ENCODE data around the gene WDFY3.
"Not testable (repeated sequence)": the region's sequence is repeated elsewhere in the genome, so short reads cannot be mapped to it uniquely, and the experiment has no call there.

WDFY3 gene

GRCh38 chr4:84680956-84681355 lies 285.5 kb downstream of the WDFY3 start:
- Mint-ChIP-seq H3K9me3 (no peaks in the 10 kb centered on the region), H3K36me3 (ENCODE audit: low read depth) (no peaks in the 10 kb centered on the region), H3K4me3 (peak overlapping the region; percentile 47), H3K4me1 (ENCODE audit: low read depth) (peaks cover 13% of the 10 kb centered on the region), H3K27me3 (ENCODE audit: low read depth) (peaks cover 2% of the 10 kb centered on the region), H3K27ac (no peak overlapping the region)
- no peak for DNase-seq (ENCODE audit: low spot score)

DNA sequence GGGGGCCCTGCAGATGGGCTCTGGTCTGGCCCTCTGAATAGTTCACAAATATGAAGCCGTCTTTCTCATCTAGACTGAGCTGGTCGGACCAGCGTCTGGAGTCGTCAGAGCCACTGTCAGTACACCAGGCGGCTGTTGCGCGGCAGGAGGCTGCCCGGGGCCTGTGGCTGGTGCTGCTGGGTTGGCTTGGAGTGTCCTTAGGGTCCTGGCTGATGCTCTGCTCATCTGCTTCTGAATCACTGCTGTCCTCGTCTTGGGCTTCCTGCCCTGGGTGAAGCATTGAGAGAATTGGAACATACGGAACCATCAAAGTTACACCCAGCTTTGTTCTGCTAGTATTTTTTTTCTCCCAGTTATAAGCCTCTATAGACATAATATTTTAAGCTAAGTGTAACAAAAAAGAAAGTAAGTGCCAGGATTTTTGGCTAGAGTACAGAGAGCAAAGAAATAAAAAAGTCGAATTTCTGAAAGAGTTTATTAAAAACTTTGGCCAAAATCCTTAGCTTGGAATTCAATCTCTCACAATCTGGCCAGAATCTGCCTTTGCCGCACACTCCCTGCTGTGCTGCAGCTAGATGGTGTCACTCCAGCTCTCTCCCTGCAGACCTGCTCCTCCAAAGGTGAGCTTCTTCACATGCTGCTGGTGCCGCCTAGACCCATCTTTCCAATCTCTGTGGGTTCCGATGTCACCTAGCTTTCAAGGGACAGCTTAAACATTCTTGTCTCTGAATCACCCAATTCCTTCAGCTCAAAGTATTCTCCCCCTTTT lies 287.3 kb downstream of the WDFY3 start:
- Mint-ChIP-seq H3K4me3 (no peak overlapping the region), H3K4me1 (ENCODE audit: low read depth) (peaks cover 12% of the 10 kb centered on the region), H3K27ac (no peak overlapping the region), H3K9me3 (no peaks in the 10 kb centered on the region), H3K36me3 (ENCODE audit: low read depth) (no peaks in the 10 kb centered on the region), H3K27me3 (ENCODE audit: low read depth) (peaks cover 2% of the 10 kb centered on the region)
- no peak for DNase-seq (ENCODE audit: low spot score)

DNA sequence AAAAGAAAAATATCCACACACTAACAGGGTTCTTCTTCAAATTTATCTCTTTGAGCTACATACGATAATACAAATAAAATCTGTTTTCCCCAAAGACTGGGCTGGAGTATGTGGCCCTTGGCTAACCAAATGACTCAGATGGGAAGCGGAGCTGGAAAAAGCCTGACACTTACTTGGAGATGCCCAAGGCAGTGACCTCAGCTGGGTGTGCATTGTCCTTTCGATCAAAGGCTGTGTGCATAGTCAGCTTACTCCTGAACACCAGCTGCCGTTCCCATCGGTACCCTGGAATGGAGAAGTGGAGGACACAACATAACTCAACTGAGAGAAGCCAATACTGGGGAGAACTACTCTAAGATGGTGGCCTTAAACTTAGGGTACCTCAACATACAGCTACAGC lies 288.5 kb downstream of the WDFY3 start:
- DNase-seq (ENCODE audit: low spot score): no peak

GRCh38 chr4:84677093-84677492 lies 289.4 kb downstream of the WDFY3 start:
- no peaks in the 10 kb centered on the region for H3K9me3 Mint-ChIP-seq
- H3K27ac Mint-ChIP-seq: no peak overlapping the region
- H3K4me3 Mint-ChIP-seq: no peak overlapping the region
- H3K4me1 Mint-ChIP-seq (ENCODE audit: low read depth): peaks cover 10% of the 10 kb centered on the region
- no peak for DNase-seq (ENCODE audit: low spot score)
- peaks cover 2% of the 10 kb centered on the region for H3K27me3 Mint-ChIP-seq (ENCODE audit: low read depth)
- no peaks in the 10 kb centered on the region for H3K36me3 Mint-ChIP-seq (ENCODE audit: low read depth)

More for the DNA sequence above, 288.5 kb downstream of the WDFY3 start:
- Mint-ChIP-seq H3K4me3 (no peak overlapping the region), H3K4me1 (ENCODE audit: low read depth) (peaks cover 10% of the 10 kb centered on the region), H3K36me3 (ENCODE audit: low read depth) (no peaks in the 10 kb centered on the region), H3K9me3 (no peaks in the 10 kb centered on the region), H3K27me3 (ENCODE audit: low read depth) (peaks cover 2% of the 10 kb centered on the region), H3K27ac (no peak overlapping the region)

- Mint-ChIP-seq H3K4me1 (ENCODE audit: low read depth) (no peaks in the 10 kb centered on the region), H3K27ac (no peak overlapping the region), H3K36me3 (ENCODE audit: low read depth) (no peaks in the 10 kb centered on the region), H3K27me3 (ENCODE audit: low read depth) (no peaks in the 10 kb centered on the region), H3K4me3 (no peak overlapping the region), H3K9me3 (no peaks in the 10 kb centered on the region)
- no peak for DNase-seq (ENCODE audit: low spot score)
These were observed 292.8 kb downstream of the WDFY3 start for GRCh38 chr4:84673475-84674240.

- Mint-ChIP-seq H3K9me3 (no peaks in the 10 kb centered on the region), H3K4me1 (ENCODE audit: low read depth) (no peaks in the 10 kb centered on the region), H3K27ac (no peak overlapping the region), H3K36me3 (ENCODE audit: low read depth) (no peaks in the 10 kb centered on the region), H3K4me3 (no peak overlapping the region), H3K27me3 (ENCODE audit: low read depth) (no peaks in the 10 kb centered on the region)
- no peak for DNase-seq (ENCODE audit: low spot score)
These were observed 294.3 kb downstream of the WDFY3 start for GRCh38 chr4:84672177-84672576.

GRCh38 chr4:84669201-84669600 lies 297.3 kb downstream of the WDFY3 start:
- no peak for DNase-seq (ENCODE audit: low spot score)
- no peak overlapping the region for H3K4me3 Mint-ChIP-seq
- no peak overlapping the region for H3K27ac Mint-ChIP-seq
- peaks cover 3% of the 10 kb centered on the region for H3K27me3 Mint-ChIP-seq (ENCODE audit: low read depth)
- H3K4me1 Mint-ChIP-seq (ENCODE audit: low read depth): no peaks in the 10 kb centered on the region
- H3K9me3 Mint-ChIP-seq: no peaks in the 10 kb centered on the region
- no peaks in the 10 kb centered on the region for H3K36me3 Mint-ChIP-seq (ENCODE audit: low read depth)

- H3K4me1 Mint-ChIP-seq (ENCODE audit: low read depth): no peaks in the 10 kb centered on the region
These were observed 300.1 kb downstream of the WDFY3 start for GRCh38 chr4:84666439-84666838.

GRCh38 chr4:84664767-84665166 lies 301.7 kb downstream of the WDFY3 start:
- DNase-seq (ENCODE audit: low spot score); H3K27ac Mint-ChIP-seq; H3K4me3 Mint-ChIP-seq; H3K4me1 Mint-ChIP-seq (ENCODE audit: low read depth); H3K9me3 Mint-ChIP-seq; H3K27me3 Mint-ChIP-seq (ENCODE audit: low read depth); H3K36me3 Mint-ChIP-seq (ENCODE audit: low read depth): not testable (repeated sequence)

More at GRCh38 chr4:84666439-84666838, 300.1 kb downstream of the WDFY3 start:
- H3K36me3 Mint-ChIP-seq (ENCODE audit: low read depth): no peaks in the 10 kb centered on the region
- H3K27me3 Mint-ChIP-seq (ENCODE audit: low read depth): peaks cover 3% of the 10 kb centered on the region
- H3K4me3 Mint-ChIP-seq: no peak overlapping the region
- no peak for DNase-seq (ENCODE audit: low spot score)
- H3K27ac Mint-ChIP-seq: no peak overlapping the region
- H3K9me3 Mint-ChIP-seq: no peaks in the 10 kb centered on the region

GRCh38 chr4:84661191-84661939 lies 305.1 kb downstream of the WDFY3 start:
- no peak for DNase-seq (ENCODE audit: low spot score)
- Mint-ChIP-seq H3K27me3 (ENCODE audit: low read depth) (no peaks in the 10 kb centered on the region), H3K27ac (no peak overlapping the region), H3K36me3 (ENCODE audit: low read depth) (no peaks in the 10 kb centered on the region), H3K4me3 (no peak overlapping the region), H3K9me3 (peaks cover 9% of the 10 kb centered on the region), H3K4me1 (ENCODE audit: low read depth) (no peaks in the 10 kb centered on the region)

- no peaks in the 10 kb centered on the region for H3K4me1 Mint-ChIP-seq (ENCODE audit: low read depth)
- no peak overlapping the region for H3K27ac Mint-ChIP-seq
- H3K36me3 Mint-ChIP-seq (ENCODE audit: low read depth): no peaks in the 10 kb centered on the region
- peaks cover 10% of the 10 kb centered on the region for H3K9me3 Mint-ChIP-seq
- no peak for DNase-seq (ENCODE audit: low spot score)
- H3K27me3 Mint-ChIP-seq (ENCODE audit: low read depth): no peaks in the 10 kb centered on the region
- no peak overlapping the region for H3K4me3 Mint-ChIP-seq
These were observed 305.9 kb downstream of the WDFY3 start for GRCh38 chr4:84660606-84661005.

DNA sequence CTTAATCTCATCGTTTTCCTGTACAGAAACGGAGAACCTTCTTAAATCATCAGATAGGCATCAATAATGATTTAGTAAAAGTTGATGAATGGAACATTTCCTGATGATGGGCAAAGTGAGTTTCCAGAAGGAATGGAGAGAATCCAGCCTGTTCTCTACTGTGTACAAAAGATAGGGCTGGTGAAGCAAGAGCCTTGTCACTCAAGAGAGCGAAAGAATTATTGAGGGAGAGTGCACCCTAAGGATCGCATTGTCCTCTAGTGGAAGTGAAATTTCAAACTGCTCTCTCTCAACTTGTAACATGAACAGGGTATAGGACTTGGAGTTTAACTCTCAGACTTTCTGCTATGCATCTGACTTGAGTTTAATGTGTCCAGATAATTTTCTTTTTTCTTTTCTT lies 314.0 kb downstream of the WDFY3 start:
- H3K27me3 Mint-ChIP-seq (ENCODE audit: low read depth): no peaks in the 10 kb centered on the region
- no peaks in the 10 kb centered on the region for H3K4me1 Mint-ChIP-seq (ENCODE audit: low read depth)
- DNase-seq (ENCODE audit: low spot score): no peak
- H3K36me3 Mint-ChIP-seq (ENCODE audit: low read depth): no peaks in the 10 kb centered on the region
- H3K9me3 Mint-ChIP-seq: peaks cover 6% of the 10 kb centered on the region
- no peak overlapping the region for H3K4me3 Mint-ChIP-seq
- no peak overlapping the region for H3K27ac Mint-ChIP-seq

DNA sequence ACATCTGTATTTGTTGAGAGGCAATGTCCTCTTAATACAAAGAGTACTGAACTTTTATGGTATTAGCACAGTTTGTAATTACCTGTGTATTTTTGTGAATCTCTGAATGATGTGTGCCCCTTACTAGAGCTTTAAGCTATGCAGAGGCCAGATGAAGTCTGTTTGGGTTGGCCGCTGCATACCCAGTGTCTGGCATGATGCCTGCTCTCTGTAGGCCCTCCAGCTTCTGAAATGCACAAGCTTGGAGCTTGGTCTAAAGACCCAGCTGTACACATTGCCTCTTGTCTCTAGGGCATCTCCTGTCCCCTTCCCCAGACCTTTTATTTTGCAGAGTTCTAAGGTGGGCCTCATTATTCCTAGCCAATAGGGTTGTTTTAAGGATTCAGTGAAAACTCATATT lies 315.0 kb downstream of the WDFY3 start:
- Mint-ChIP-seq H3K27ac (no peak overlapping the region), H3K4me3 (no peak overlapping the region), H3K9me3 (peaks cover 2% of the 10 kb centered on the region), H3K27me3 (ENCODE audit: low read depth) (no peaks in the 10 kb centered on the region), H3K4me1 (ENCODE audit: low read depth) (no peaks in the 10 kb centered on the region), H3K36me3 (ENCODE audit: low read depth) (no peaks in the 10 kb centered on the region)
- DNase-seq (ENCODE audit: low spot score): no peak
